GM21786 (cell line): ENCODE data around the gene ARHGAP44.
"Not testable (repeated sequence)": the region's sequence is repeated elsewhere in the genome, so short reads cannot be mapped to it uniquely, and the experiment has no call there.

Experiments
- ATAC-seq: cut with Tn5 transposase; IDR thresholded peaks from one replicate; pipeline ENCODE4 v1.9.1; 2021; ENCODE audit not compliant: unreplicated experiment

The ARHGAP44 gene

GRCh38 chr17:12959441-12959840 is 170.1 kb downstream of the ARHGAP44 start:
- ATAC-seq: no peak

DNA sequence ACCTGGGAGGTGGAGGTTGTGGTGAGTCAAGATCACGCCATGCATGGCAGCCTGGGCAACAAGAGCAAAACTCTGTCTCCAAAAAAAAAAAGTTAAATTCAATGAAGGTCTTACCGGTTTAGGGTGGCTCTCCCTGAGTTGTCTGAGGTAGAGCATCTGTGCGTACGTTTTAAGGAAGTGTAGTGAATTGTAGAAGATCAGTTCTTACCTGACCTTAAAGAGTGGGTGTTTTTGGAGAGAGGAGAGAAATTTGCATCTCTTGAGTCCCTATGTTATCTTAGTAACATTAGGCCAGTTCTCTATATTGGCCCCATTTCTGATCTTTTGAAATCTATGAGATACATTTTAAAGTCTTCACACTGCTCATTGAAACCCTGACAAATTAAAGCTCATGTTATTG is 172.4 kb downstream of the ARHGAP44 start:
- no peak for ATAC-seq

DNA sequence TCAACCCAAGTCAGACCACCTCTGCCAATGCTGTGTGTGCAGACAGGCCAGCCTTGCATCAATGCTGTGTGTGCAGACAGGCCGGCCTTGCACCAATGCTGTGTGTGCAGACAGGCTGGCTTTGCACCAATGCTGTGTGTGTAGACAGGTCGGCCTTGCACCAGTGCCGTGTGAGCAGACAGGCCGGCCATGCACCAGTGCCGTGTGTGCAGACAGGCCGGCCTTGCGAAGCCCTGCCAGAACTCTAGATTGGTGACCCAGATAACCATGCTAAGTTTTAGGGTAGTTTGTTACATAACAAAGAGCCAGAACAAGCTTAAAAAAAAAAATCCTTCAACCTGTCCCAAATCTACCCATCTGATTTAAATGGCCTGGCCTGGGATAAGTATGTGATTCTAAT is 174.2 kb downstream of the ARHGAP44 start:
- no peak for ATAC-seq

DNA sequence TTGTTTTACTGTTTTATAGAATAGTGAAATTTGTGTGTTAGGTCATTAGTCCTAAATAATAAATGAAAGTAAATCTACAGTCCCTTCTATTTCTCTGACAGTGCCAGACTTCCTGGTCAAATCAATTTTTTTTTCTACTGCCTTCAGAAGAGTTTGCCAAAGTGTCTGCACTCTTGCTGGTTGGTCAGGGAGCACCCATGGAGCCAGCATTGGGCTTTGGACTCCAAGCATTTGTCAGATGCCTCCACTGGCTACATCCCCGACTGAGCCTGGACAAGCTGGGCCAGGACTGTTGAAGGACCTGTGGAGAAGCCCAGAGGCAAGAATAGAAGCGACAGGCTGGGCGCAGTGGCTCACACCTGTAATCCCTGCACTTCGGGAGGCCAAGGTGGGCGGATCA is 174.9 kb downstream of the ARHGAP44 start:
- no peak for ATAC-seq

DNA sequence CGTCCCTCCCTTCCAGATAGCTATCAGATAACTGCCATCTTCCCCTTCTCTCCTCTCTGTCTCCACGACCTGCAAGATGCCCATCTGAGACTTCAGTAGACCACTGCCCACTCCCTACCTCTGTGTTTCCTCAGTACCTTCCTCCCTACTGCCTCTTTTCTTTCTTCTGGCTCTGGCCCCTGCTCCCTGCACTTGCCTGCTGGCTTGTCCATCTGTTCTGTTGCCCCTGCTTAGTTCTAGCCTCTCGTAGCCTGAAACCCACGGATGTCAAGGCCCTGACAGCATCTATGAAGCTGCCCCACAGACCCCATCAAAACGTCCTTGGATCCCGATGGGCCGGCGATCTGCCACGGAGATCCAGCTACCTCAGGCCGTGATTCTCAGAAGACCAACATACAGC is 175.5 kb downstream of the ARHGAP44 start:
- no peak for ATAC-seq

GRCh38 chr17:12965988-12966387 is 176.7 kb downstream of the ARHGAP44 start:
- no peak for ATAC-seq

- ATAC-seq: no peak
Measured at GRCh38 chr17:12966413-12966812, 177.1 kb downstream of the ARHGAP44 start.

DNA sequence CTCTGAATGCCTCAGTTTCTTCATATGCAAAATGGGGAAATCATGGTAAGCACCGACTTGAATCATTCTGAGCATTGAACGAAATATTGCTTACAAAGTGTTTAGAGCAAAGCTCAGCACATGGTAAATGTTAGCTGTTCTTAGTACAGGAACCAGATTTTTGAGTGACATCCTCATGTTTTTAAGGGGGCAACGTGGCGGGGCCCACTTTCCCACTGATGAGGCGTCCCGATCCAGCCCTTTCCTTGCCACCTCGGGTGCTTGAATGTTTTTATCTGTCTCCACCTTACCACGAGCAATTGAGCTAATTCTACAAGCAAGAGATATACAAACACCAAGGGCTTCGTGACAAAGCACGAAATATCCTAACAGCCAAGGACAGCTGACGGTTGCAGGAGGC is 178.7 kb downstream of the ARHGAP44 start:
- no peak for ATAC-seq

GRCh38 chr17:12973496-12974004 is 184.3 kb downstream of the ARHGAP44 start:
- no peak for ATAC-seq

DNA sequence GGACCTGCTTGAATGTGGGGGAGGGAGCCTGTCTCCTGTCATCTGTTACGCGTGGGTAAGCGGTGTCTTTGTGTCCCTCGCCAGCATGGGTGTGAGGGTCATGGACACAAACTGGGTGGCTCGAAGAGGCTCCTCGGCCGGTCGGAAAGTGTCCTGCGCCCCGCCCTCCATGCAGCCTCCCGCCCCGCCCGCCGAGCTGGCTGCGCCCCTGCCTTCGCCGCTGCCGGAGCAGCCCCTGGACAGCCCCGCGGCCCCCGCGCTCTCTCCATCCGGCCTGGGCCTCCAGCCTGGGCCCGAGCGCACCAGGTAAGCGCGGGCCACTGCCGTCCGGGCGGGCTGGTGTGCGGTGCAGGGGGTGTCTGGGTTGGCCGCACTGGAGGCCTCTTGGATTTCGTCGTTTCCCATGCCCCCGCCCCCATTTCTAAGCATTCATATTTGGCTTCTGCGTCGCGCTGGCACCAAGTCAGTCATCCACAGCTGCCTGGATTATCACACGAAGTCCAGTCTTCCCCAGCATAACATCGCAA is 184.8 kb downstream of the ARHGAP44 start:
- no peak for ATAC-seq

GRCh38 chr17:12977008-12977751 is 187.9 kb downstream of the ARHGAP44 start:
- no peak for ATAC-seq

DNA sequence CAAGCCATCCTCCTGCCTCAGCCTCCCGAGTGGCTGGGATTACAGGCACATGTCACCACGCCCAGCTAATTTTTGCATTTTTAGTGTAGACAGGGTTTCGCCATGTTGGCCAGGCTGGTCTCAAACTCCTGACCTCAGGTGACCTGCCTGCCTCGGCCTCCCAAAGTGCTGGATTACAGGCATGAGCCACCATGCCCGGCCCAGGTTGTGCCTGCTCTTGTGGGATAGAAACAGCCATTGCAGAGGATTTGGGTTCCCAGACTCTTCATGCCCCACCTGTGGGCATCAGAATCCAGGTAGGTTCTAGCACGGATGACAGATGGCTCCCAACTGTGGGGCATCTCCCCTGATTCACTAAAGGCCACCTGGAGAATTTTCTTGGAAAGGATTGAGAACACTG is 189.5 kb downstream of the ARHGAP44 start:
- ATAC-seq: not testable (repeated sequence)

DNA sequence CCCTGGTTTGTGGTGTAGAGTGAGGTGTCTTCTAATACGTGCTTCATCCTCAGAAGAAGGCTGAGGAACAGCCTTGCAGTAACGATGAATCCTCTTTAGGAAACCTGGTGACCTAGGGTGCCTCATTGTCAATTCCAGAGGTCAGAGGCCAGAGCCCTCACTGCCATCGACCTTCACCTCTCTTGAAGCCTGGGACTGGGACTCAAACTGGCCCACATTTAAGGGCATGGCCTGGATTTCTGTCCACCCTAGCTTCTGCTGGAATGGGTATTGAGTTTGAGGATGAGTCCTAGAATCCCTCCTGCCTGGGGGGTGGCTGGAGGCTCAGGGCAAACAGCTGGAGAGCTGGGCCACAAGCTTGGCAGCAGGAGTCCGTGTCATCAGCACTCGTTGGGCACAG is 189.9 kb downstream of the ARHGAP44 start:
- ATAC-seq: no peak

DNA sequence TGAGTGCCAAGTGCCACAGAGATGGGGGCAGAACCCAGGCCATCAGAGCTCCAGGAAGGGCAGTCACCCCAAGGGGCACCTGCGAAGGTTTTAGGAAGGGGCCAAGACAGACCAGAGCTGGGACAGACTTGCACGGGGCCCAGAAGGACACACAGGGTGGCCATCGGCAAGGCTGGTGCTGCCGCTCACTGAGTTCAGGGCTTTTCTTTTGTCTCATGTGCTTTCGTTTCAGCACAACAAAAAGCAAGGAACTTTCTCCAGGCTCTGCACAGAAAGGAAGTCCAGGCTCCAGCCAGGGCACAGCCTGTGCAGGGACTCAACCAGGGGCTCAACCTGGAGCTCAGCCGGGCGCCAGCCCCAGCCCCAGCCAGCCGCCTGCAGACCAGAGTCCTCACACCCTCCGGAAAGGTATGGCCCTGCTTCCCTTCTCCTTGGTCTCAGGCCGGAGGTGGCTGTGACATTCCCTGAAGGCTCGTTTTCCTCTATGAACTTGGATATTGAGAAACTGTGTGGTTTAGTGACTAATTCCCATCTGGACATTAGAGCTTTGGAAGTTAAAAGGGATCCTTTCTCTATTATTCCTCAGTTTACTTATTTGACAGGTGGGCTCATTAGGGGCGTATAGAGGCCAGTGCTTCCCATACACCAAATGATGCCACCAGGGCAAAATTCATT is 190.7 kb downstream of the ARHGAP44 start:
- no peak for ATAC-seq

DNA sequence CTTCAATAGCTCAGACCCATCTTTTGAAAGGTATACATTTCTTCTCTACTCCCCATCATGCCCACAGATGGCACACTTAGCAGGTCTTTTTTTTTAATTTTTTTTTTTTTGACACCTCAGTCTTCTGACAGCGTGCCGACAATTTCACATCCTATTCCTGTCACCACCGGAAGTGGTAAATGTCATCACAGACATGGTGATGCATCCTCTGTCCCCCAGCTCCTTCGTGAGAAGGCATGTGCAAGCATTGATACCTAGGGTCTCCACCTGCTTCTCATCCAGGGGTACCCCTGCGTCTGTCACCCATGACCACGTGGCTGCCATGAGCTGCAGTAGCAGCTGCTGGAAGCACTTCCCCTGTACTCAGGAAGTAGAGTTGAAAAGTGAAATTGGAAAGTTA is 192.9 kb downstream of the ARHGAP44 start:
- no peak for ATAC-seq

- no peak for ATAC-seq
Measured at GRCh38 chr17:12983991-12984884, 194.9 kb downstream of the ARHGAP44 start.

- ATAC-seq: no peak
Measured at GRCh38 chr17:12985431-12986293, 196.4 kb downstream of the ARHGAP44 start.

- no peak for ATAC-seq
Measured at GRCh38 chr17:12987120-12987519, 197.8 kb downstream of the ARHGAP44 start.

GRCh38 chr17:12990041-12990808 is 200.9 kb downstream of the ARHGAP44 start:
- ATAC-seq: no peak

DNA sequence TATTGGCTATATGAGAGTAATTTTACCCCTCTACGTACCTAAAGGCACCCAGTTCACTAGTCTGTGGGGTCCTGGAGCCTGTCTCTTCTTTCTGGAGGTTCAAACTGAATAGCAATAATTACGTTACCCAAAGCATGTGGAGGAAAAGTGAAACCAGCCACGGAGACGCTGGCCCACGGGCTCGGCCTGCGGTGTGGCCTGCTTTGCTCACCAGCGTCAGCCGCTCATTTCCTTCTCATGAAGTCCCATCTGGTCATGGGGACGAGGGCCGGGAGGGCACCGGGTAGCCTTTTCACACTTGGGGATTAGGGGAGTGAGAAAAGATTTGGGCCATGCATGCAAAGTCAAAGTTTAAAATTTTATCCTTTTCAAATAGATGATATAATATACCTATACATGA is 201.6 kb downstream of the ARHGAP44 start:
- no peak for ATAC-seq
